ENCODE data around the gene ARL15. TPM values are rescaled to one million over a fixed set of nuclear protein-coding genes. Genes with fewer than 3 reads are reported as not detected.
"Not testable (repeated sequence)": the region's sequence is repeated elsewhere in the genome, so short reads cannot be mapped to it uniquely, and the experiment has no call there.

Gene ARL15
- 29.5 TPM for total RNA-seq
- long read RNA-seq, partial matches to known transcripts: 3 of 11 reads
- long read RNA-seq, other reads (novel, unspliced or antisense): 7 of 11 reads

DNA sequence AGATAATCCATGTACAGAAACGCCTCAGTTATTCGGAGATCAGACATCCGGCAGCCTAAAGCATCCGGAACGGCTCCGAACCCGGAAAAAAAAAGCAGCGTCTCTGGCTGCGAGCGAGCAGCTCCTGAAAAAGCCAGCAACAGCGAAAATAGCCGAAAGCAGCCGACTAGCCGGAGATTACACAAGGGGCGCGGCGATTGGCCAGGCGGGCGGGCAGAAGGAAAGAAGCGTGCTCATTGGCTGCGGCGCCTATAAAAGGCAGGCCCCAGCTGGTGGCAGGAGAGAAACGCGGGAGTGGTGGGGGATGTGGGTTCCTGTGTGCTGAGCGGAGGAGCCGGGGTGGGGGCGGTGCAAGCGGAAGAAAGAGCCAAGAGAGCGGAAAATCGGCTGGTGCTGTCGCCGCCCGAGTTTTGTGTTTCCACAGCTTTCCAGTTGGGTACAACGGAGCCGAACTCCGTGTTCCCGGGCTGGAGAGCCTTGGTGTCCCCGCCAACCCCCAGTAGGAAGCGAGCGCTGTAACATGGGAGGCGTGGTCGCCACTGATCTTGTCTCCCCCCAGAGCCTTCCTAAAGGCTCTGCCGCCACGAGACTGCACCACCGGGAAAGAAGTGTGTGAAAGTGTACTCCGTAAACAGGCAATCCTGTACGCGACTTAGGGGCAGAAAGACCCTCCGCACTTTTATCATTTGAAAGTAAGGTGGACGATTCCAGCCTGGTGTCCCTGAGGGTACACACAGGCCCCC is at the start of gene ARL15:
TSS of gene ARL15 (minus strand) at position 141 of the 743 bp plus-strand sequence.
- H3K27me3 ChIP-seq: no peaks in the 10 kb centered on the region
- intact Hi-C loops (cut with DNase I): no loop called here
- no peaks in the 10 kb centered on the region for H3K9me3 ChIP-seq
- no peaks in the 10 kb centered on the region for H3K36me3 ChIP-seq
- peak within 1 kb of the TSS; percentile 92 for H3K27ac ChIP-seq
- DNase-seq: peak; percentile 99
- ATAC-seq: peak; percentile 97
- H3K4me1 ChIP-seq: peaks cover 8% of the 10 kb centered on the region
- TF ChIP-seq, protein P1, sequence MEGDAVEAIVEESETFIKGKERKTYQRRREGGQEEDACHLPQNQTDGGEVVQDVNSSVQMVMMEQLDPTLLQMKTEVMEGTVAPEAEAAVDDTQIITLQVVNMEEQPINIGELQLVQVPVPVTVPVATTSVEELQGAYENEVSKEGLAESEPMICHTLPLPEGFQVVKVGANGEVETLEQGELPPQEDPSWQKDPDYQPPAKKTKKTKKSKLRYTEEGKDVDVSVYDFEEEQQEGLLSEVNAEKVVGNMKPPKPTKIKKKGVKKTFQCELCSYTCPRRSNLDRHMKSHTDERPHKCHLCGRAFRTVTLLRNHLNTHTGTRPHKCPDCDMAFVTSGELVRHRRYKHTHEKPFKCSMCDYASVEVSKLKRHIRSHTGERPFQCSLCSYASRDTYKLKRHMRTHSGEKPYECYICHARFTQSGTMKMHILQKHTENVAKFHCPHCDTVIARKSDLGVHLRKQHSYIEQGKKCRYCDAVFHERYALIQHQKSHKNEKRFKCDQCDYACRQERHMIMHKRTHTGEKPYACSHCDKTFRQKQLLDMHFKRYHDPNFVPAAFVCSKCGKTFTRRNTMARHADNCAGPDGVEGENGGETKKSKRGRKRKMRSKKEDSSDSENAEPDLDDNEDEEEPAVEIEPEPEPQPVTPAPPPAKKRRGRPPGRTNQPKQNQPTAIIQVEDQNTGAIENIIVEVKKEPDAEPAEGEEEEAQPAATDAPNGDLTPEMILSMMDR (IDR thresholded peaks at IDR 0.05): no peak
- peak within 1 kb of the TSS; percentile 97 for H3K4me3 ChIP-seq

DNA sequence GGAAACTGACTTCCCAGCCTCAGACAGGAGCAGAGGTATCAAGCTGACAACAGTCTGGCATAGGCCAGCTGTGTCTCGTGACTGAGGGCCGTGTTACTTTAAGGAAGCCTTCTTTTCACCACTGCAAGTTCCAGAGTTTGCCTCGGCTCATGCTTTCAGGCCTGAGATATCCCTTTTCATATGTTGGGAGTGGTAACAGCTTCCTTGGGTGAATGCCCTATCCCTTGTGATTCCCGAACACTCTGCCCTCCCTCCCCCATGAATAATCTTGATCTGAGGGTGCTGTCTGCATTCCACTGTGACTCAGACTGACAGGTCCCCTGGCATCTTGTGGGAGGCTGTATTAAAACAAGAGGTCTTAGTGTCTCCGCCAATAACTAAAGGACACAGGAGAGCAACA is 49.7 kb upstream of the ARL15 start:
- ATAC-seq (no peak), DNase-seq (no peak)
- intact Hi-C loops (cut with DNase I): no loop called here
- Histone ChIP-seq H3K36me3 (no peaks in the 10 kb centered on the region), H3K4me1 (no peaks in the 10 kb centered on the region), H3K4me3 (no peak overlapping the region), H3K27ac (no peak overlapping the region), H3K27me3 (no peaks in the 10 kb centered on the region), H3K9me3 (no peaks in the 10 kb centered on the region)
- TF ChIP-seq, protein P1 (IDR thresholded peaks at IDR 0.05): no peak

DNA sequence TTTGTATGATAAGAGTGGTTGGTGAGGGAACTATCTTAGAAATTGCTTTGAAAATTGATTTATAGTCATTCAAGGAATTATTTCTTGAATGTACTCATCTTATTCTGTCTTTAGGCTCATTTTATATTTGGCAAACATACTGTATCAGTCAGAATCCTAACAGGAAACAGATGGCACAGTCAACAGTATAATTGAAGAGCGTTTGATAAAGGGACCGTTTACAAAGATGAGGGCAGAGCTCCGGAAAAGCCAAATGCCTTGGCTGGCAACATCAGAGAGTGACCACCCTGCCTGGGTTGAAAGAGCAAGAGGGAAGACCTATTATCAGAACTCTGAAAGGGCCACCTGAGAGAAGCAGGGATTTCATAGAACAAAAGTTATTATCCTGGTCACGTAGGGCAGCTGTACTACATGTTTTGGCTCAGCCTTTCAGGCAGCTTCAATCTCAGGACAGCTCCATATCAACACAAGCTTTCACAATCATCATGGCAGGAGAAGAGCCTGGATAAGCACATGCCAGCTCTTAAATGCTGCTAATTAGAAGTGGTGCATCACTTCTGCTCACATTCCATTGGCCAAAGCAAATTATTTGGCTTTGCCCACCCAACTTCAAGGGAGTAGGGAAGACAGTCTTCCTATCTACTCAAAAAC is 47.2 kb upstream of the ARL15 start:
- TF ChIP-seq, protein P1 (IDR thresholded peaks at IDR 0.05): no peak
- ATAC-seq: no peak

DNA sequence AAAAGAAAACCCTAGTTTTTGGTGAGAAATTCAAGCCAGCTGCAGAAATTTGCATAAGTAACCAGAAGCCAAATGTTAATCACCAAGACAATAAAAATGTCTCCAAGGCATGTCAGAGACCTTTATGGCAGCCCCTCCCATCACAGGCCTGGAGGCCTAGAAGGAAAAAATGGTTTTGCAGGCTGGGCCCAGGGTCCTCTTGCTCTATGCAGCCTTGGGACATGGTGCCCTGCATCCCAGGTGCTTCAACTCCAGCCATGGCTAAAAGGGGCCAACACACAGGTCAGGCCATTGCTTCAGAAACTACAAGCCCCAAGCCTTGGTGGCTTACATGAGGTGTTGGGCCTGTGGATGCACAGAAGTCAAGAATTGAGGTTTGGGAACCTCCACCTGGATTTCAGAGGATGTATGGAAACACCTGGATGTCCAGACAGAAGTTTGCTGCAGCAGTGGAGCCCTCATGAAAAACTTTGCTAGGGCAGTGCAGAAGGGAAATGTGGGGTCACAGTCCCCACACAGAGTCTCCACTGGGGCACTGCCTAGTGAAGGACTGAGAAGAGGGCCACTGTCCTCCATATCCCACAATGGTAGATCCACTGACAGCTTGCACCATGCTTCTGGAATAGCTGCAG is 43.7 kb upstream of the ARL15 start:
- intact Hi-C loops (cut with DNase I); H3K9me3 ChIP-seq: not testable (repeated sequence)

More for the DNA sequence above, 47.2 kb upstream of the ARL15 start:
- Histone ChIP-seq H3K27ac (no peak overlapping the region), H3K36me3 (no peaks in the 10 kb centered on the region), H3K9me3 (peaks cover 4% of the 10 kb centered on the region), H3K4me3 (no peak overlapping the region), H3K4me1 (no peaks in the 10 kb centered on the region), H3K27me3 (no peaks in the 10 kb centered on the region)
- no peak for DNase-seq
- intact Hi-C loops (cut with DNase I): no loop called here

DNA sequence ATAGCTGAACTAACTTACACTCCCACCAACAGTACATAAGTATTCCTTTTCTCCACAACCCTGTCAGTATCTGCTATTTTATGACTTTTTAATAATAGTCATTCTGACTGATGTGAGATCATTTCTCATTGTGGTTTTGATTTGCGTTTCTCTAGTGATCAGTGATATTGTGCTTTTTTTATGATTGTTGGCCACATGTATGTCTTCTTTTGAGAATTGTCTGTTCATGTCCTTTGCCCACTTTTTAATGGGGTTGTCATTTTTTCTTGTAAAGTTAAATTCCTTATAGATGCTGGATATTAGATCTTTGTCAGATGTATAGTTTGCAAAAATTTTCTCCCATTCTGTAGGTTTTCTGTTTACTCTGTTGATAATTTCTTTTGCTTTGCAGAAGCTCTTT is 42.2 kb upstream of the ARL15 start:
- H3K9me3 ChIP-seq; DNase-seq; H3K27me3 ChIP-seq; H3K36me3 ChIP-seq; H3K27ac ChIP-seq; ATAC-seq; H3K4me1 ChIP-seq; intact Hi-C loops (cut with DNase I); H3K4me3 ChIP-seq: not testable (repeated sequence)

More for the DNA sequence above, 43.7 kb upstream of the ARL15 start:
- H3K4me3 ChIP-seq, H3K27me3 ChIP-seq, DNase-seq, H3K27ac ChIP-seq, H3K36me3 ChIP-seq, H3K4me1 ChIP-seq, ATAC-seq: not testable (repeated sequence)

DNA sequence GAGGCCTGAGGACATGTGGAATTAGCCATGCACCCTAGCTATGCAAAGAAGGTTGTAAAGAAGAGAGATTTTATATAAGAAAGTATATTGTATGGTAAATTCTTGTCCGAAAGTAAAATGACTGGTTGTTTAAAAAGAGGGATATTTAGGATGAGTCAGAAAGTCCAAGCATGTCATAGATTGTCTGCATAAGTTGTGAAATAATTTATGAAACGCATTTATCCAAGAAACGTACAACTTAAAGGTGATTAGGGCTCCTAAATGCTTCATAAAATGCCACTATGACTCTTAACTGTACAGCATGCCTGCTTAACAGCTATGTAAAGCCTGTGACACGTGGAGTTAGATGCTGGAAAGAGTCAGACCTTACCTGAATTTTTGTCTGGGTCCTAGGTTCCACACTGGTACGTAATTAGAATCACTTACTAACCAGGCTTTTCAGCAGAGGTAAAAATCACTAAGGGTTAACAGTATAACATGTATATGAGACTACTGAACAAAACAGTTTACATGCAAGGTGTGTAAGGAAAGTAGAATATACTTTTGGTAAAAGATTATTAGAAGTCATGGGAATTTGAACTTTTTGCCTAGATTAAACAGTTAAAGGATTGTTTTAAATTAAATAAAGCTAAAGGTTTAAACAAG is 37.0 kb upstream of the ARL15 start:
- H3K9me3 ChIP-seq: no peaks in the 10 kb centered on the region
- no peak overlapping the region for H3K27ac ChIP-seq

More for the DNA sequence above, 37.0 kb upstream of the ARL15 start:
- Histone ChIP-seq H3K27me3 (no peaks in the 10 kb centered on the region), H3K4me3 (no peak overlapping the region), H3K4me1 (no peaks in the 10 kb centered on the region), H3K36me3 (no peaks in the 10 kb centered on the region)
- intact Hi-C loops (cut with DNase I): no loop called here
- TF ChIP-seq, protein P1 (IDR thresholded peaks at IDR 0.05): no peak
- DNase-seq (no peak), ATAC-seq (no peak)
